Activated naive CD8-positive, alpha-beta T cell (primary cell): ENCODE data around the gene ANKRD13B.
A peak's percentile ranks its signal among the peaks of the same experiment; 100 is the strongest.
"Not testable (repeated sequence)": the region's sequence is repeated elsewhere in the genome, so short reads cannot be mapped to it uniquely, and the experiment has no call there.

Experiments used
- H3K27ac Mint-ChIP-seq: one replicate; pipeline ENCODE4 v1.8.0; 2021; ENCODE audit warnings: mixed read lengths
- H3K27me3 Mint-ChIP-seq: one replicate; pipeline ENCODE4 v1.8.0; 2021; ENCODE audit warnings: mixed read lengths
- H3K36me3 Mint-ChIP-seq: one replicate; pipeline ENCODE4 v1.8.0; 2021; ENCODE audit warnings: mixed read lengths
- H3K4me1 Mint-ChIP-seq: one replicate; pipeline ENCODE4 v1.8.0; 2021; ENCODE audit warnings: low read depth, mixed read lengths
- H3K4me3 Mint-ChIP-seq: one replicate; pipeline ENCODE4 v1.8.0; 2021; ENCODE audit warnings: mild to moderate bottlenecking, mixed read lengths
- H3K9me3 Mint-ChIP-seq: one replicate; pipeline ENCODE4 v1.8.0; 2021; ENCODE audit warnings: low read depth, mixed read lengths

ANKRD13B gene

GRCh38 chr17:29592850-29593551, at the start of gene ANKRD13B:
ANKRD13B (plus strand) TSS chr17:29593132; CDS start chr17:29593622, 490 bp downstream.
- Mint-ChIP-seq H3K36me3 (no peaks in the 10 kb centered on the region), H3K27ac (no peak within 1 kb of the TSS)

GRCh38 chr17:29544066-29544465, 48.9 kb upstream of the ANKRD13B start:
- no peaks in the 10 kb centered on the region for H3K9me3 Mint-ChIP-seq
- H3K4me3 Mint-ChIP-seq = no peak overlapping the region
- no peaks in the 10 kb centered on the region for H3K27me3 Mint-ChIP-seq
- H3K27ac Mint-ChIP-seq = no peak overlapping the region
- H3K4me1 Mint-ChIP-seq = peaks cover 1% of the 10 kb centered on the region
- peaks cover 6% of the 10 kb centered on the region for H3K36me3 Mint-ChIP-seq

More at GRCh38 chr17:29592850-29593551, at the start of gene ANKRD13B:
- peak within 1 kb of the TSS; percentile 90 for H3K4me3 Mint-ChIP-seq
- H3K9me3 Mint-ChIP-seq = no peaks in the 10 kb centered on the region
- peaks cover 40% of the 10 kb centered on the region for H3K4me1 Mint-ChIP-seq
- H3K27me3 Mint-ChIP-seq = no peaks in the 10 kb centered on the region

- H3K27me3 Mint-ChIP-seq = no peaks in the 10 kb centered on the region
- H3K27ac Mint-ChIP-seq = no peak overlapping the region
- H3K4me3 Mint-ChIP-seq = no peak overlapping the region
- no peaks in the 10 kb centered on the region for H3K9me3 Mint-ChIP-seq
- peaks cover 4% of the 10 kb centered on the region for H3K36me3 Mint-ChIP-seq
- peaks cover 1% of the 10 kb centered on the region for H3K4me1 Mint-ChIP-seq
These were observed 46.8 kb upstream of the ANKRD13B start for GRCh38 chr17:29546085-29546484.

GRCh38 chr17:29546830-29547229, 46.1 kb upstream of the ANKRD13B start:
- Mint-ChIP-seq H3K4me3 (no peak overlapping the region), H3K27ac (no peak overlapping the region), H3K36me3 (peaks cover 4% of the 10 kb centered on the region), H3K27me3 (no peaks in the 10 kb centered on the region), H3K4me1 (peaks cover 1% of the 10 kb centered on the region), H3K9me3 (no peaks in the 10 kb centered on the region)

GRCh38 chr17:29549177-29549923, 43.6 kb upstream of the ANKRD13B start:
- Mint-ChIP-seq H3K27me3 (no peaks in the 10 kb centered on the region), H3K4me1 (peaks cover 1% of the 10 kb centered on the region), H3K4me3 (no peak overlapping the region), H3K27ac (no peak overlapping the region), H3K9me3 (no peaks in the 10 kb centered on the region), H3K36me3 (peaks cover 2% of the 10 kb centered on the region)

GRCh38 chr17:29555840-29556239, 37.1 kb upstream of the ANKRD13B start:
- Mint-ChIP-seq H3K36me3 (no peaks in the 10 kb centered on the region), H3K4me1 (peaks cover 4% of the 10 kb centered on the region), H3K27me3 (no peaks in the 10 kb centered on the region), H3K9me3 (no peaks in the 10 kb centered on the region), H3K27ac (no peak overlapping the region), H3K4me3 (no peak overlapping the region)

GRCh38 chr17:29557085-29557738, 35.7 kb upstream of the ANKRD13B start:
- Mint-ChIP-seq H3K4me1 (peaks cover 4% of the 10 kb centered on the region), H3K36me3 (no peaks in the 10 kb centered on the region), H3K4me3 (no peak overlapping the region)

GRCh38 chr17:29557739-29558116, 35.2 kb upstream of the ANKRD13B start:
- Mint-ChIP-seq H3K4me3 (no peak overlapping the region), H3K27me3 (no peaks in the 10 kb centered on the region), H3K36me3 (no peaks in the 10 kb centered on the region), H3K9me3 (no peaks in the 10 kb centered on the region), H3K27ac (no peak overlapping the region), H3K4me1 (peaks cover 4% of the 10 kb centered on the region)

More at GRCh38 chr17:29557085-29557738, 35.7 kb upstream of the ANKRD13B start:
- Mint-ChIP-seq H3K27ac (no peak overlapping the region), H3K9me3 (no peaks in the 10 kb centered on the region), H3K27me3 (no peaks in the 10 kb centered on the region)

- not testable (repeated sequence) for H3K27ac Mint-ChIP-seq
These were observed 34.8 kb upstream of the ANKRD13B start for GRCh38 chr17:29558139-29558538.

GRCh38 chr17:29559640-29560039, 33.3 kb upstream of the ANKRD13B start:
- Mint-ChIP-seq H3K4me3 (no peak overlapping the region), H3K27me3 (no peaks in the 10 kb centered on the region), H3K36me3 (peaks cover 3% of the 10 kb centered on the region), H3K27ac (no peak overlapping the region), H3K4me1 (peaks cover 9% of the 10 kb centered on the region), H3K9me3 (no peaks in the 10 kb centered on the region)

More at GRCh38 chr17:29558139-29558538, 34.8 kb upstream of the ANKRD13B start:
- H3K9me3 Mint-ChIP-seq, H3K4me1 Mint-ChIP-seq, H3K36me3 Mint-ChIP-seq, H3K4me3 Mint-ChIP-seq, H3K27me3 Mint-ChIP-seq: not testable (repeated sequence)

- no peak overlapping the region for H3K4me3 Mint-ChIP-seq
- H3K9me3 Mint-ChIP-seq = no peaks in the 10 kb centered on the region
- H3K27me3 Mint-ChIP-seq = no peaks in the 10 kb centered on the region
- peaks cover 3% of the 10 kb centered on the region for H3K36me3 Mint-ChIP-seq
- H3K27ac Mint-ChIP-seq = no peak overlapping the region
- peaks cover 9% of the 10 kb centered on the region for H3K4me1 Mint-ChIP-seq
These were observed 32.6 kb upstream of the ANKRD13B start for GRCh38 chr17:29560316-29560715.

GRCh38 chr17:29561554-29562517, 31.1 kb upstream of the ANKRD13B start:
- Mint-ChIP-seq H3K27me3 (no peaks in the 10 kb centered on the region), H3K9me3 (no peaks in the 10 kb centered on the region), H3K4me1 (peaks cover 15% of the 10 kb centered on the region), H3K4me3 (no peak overlapping the region), H3K27ac (no peak overlapping the region), H3K36me3 (peaks cover 3% of the 10 kb centered on the region)

- Mint-ChIP-seq H3K36me3 (peaks cover 3% of the 10 kb centered on the region), H3K27ac (no peak overlapping the region), H3K9me3 (no peaks in the 10 kb centered on the region), H3K4me3 (no peak overlapping the region), H3K4me1 (peaks cover 12% of the 10 kb centered on the region), H3K27me3 (no peaks in the 10 kb centered on the region)
These were observed 30.3 kb upstream of the ANKRD13B start for GRCh38 chr17:29562615-29563014.

GRCh38 chr17:29563816-29564215, 29.1 kb upstream of the ANKRD13B start:
- peaks cover 3% of the 10 kb centered on the region for H3K36me3 Mint-ChIP-seq
- H3K4me3 Mint-ChIP-seq = peak overlapping the region; percentile 32
- no peak overlapping the region for H3K27ac Mint-ChIP-seq
- H3K4me1 Mint-ChIP-seq = peaks cover 14% of the 10 kb centered on the region
- no peaks in the 10 kb centered on the region for H3K27me3 Mint-ChIP-seq
- no peaks in the 10 kb centered on the region for H3K9me3 Mint-ChIP-seq
